Parathyroid adenoma (tissue), 2 donors: ENCODE measurements around the gene RPUSD4.

Experiments used
- H2AFZ ChIP-seq: fragments of 300-600 bp; sonication (generic); one replicate; pipeline ENCODE4 v1.7.0; 2017; ENCODE audit warnings: antibody characterized with exemption, mild to moderate bottlenecking
- H3K27ac ChIP-seq: fragments of 300-600 bp; sonication (generic); one replicate; pipeline ENCODE4 v1.7.0; 2017
- H3K27me3 ChIP-seq: fragments of 300-600 bp; sonication (generic); one replicate; pipeline ENCODE4 v1.7.0; 2017; ENCODE audit warnings: low read length; ENCODE audit not compliant: control insufficient read depth, insufficient read depth
- H3K36me3 ChIP-seq: fragments of 300-600 bp; sonication (generic); one replicate; pipeline ENCODE4 v1.7.0; 2017; ENCODE audit warnings: low read length; ENCODE audit not compliant: control insufficient read depth, insufficient read depth
- H3K4me1 ChIP-seq: fragments of 300-600 bp; sonication (generic); one replicate; pipeline ENCODE4 v1.7.0; 2017; ENCODE audit warnings: control low read depth
- H3K4me2 ChIP-seq: fragments of 300-600 bp; sonication (generic); one replicate; pipeline ENCODE4 v1.7.0; 2017; ENCODE audit warnings: low read length
- H3K4me3 ChIP-seq: fragments of 300-600 bp; sonication (generic); one replicate; pipeline ENCODE4 v1.7.0; 2017; ENCODE audit warnings: low read depth, low read length
- H3K79me2 ChIP-seq: fragments of 300-600 bp; sonication (generic); one replicate; pipeline ENCODE4 v1.7.0; 2017; ENCODE audit warnings: control low read depth
- H3K9ac ChIP-seq: fragments of 300-600 bp; sonication (generic); one replicate; pipeline ENCODE4 v1.7.0; 2017; ENCODE audit warnings: mild to moderate bottlenecking
- H3K9me3 ChIP-seq: fragments of 300-600 bp; sonication (generic); one replicate; pipeline ENCODE4 v1.7.0; 2017; ENCODE audit warnings: low read length; ENCODE audit not compliant: control insufficient read depth
- CTCF ChIP-seq: fragments of 300-600 bp; sonication (generic); IDR thresholded peaks from one replicate; pipeline ENCODE4 v1.7.0; 2017; ENCODE audit warnings: antibody characterized with exemption, mild to moderate bottlenecking
- donor health status: primary hyperparathyroidism.

Gene RPUSD4

GRCh38 chr11:126152586-126152985 is 58.9 kb downstream of the RPUSD4 start:
- Histone ChIP-seq H3K9me3 (no peaks in the 10 kb centered on the region), H3K36me3 (no peaks in the 10 kb centered on the region), H3K9ac (no peak overlapping the region), H3K27me3 (no peaks in the 10 kb centered on the region), H3K27ac (no peak overlapping the region), H3K4me2 (no peak overlapping the region), H2AFZ (no peak overlapping the region), H3K4me1 (no peaks in the 10 kb centered on the region), H3K79me2 (no peaks in the 10 kb centered on the region), H3K4me3 (no peak overlapping the region)
- no peak for TF ChIP-seq CTCF

GRCh38 chr11:126152152-126152551 is 59.3 kb downstream of the RPUSD4 start:
- Histone ChIP-seq H3K4me1 (no peaks in the 10 kb centered on the region), H3K36me3 (no peaks in the 10 kb centered on the region), H3K9ac (no peak overlapping the region), H3K27ac (no peak overlapping the region), H3K27me3 (no peaks in the 10 kb centered on the region), H3K79me2 (no peaks in the 10 kb centered on the region), H3K4me3 (no peak overlapping the region), H2AFZ (no peak overlapping the region), H3K4me2 (no peak overlapping the region), H3K9me3 (no peaks in the 10 kb centered on the region)
- TF ChIP-seq CTCF, result no peak
